H1 (cell line): ENCODE measurements around the gene CCDC60. TPM values are rescaled to one million over a fixed set of nuclear protein-coding genes. Genes with fewer than 3 reads are reported as not detected.

Experiments used
- ASH2L ChIP-seq: fragments of 200-600, 300-600 bp; sonication (generic); IDR thresholded peaks from one replicate; pipeline ENCODE4 v1.7.1; 2017; ENCODE audit warnings: low read length
- CHD1 ChIP-seq: IDR thresholded peaks from 2 replicates; pipeline ENCODE4 v1.6.1; 2012; ENCODE audit warnings: low read depth, low read length, improper control_type of control experiment
- EGR1 ChIP-seq: IDR thresholded peaks from 2 replicates; pipeline ENCODE4 v1.6.1; 2011; ENCODE audit warnings: low read depth, low read length, borderline replicate concordance
- JUN ChIP-seq: IDR thresholded peaks from 2 replicates; pipeline ENCODE4 v1.6.1; 2011; ENCODE audit warnings: low read depth, mild to moderate bottlenecking, improper control_type of control experiment, low read length
- KDM1A ChIP-seq: fragments of 200-600, 300-600 bp; sonication (generic); IDR thresholded peaks from 2 replicates; pipeline ENCODE4 v1.7.1; 2016; ENCODE audit warnings: mild to moderate bottlenecking, low read length, borderline replicate concordance
- KDM4A ChIP-seq: IDR thresholded peaks from one replicate; pipeline ENCODE4 v1.7.1; 2012; ENCODE audit warnings: low read depth, mild to moderate bottlenecking, moderate library complexity, low read length, inconsistent platforms; ENCODE audit not compliant: severe bottlenecking
- RFX5 ChIP-seq: IDR thresholded peaks from 2 replicates; pipeline ENCODE4 v1.6.1; 2011; ENCODE audit warnings: low read depth, low read length, improper control_type of control experiment, borderline replicate concordance
- SIRT6 ChIP-seq: IDR thresholded peaks from one replicate; pipeline ENCODE4 v1.7.1; 2012; ENCODE audit warnings: low read length, inconsistent platforms
- polyA plus RNA-seq, 7 experiments: library from polyadenylated mRNA; depleted of rRNA in 3 of 7; stranded (reverse) in 5 of 7; unstranded in 2 of 7; fragments of >200 nt in 5 of 7; fragments of 200-250 nt in 2 of 7; gene quantifications; 1 replicate in 5 of 7; 2 replicates in 1 of 7; 4 replicates in 1 of 7; pipeline versions ENCODE4 v1.2.1 to v1.2.3, GENCODE V29; 2011 to 2013; ENCODE audit warnings: missing spikeins in 2 of 7, mixed read lengths in 2 of 7
- total RNA-seq: library from RNA; stranded (reverse); fragmentation: NEBNext Ultra II Directional; extraction: Animal tissue kit (Norgen Biotek cat#: 25700); gene quantifications from 2 replicates; pipeline ENCODE4 v1.2.1, GENCODE V29; 2021
- TF ChIP-seq, protein P1 (sequence below): fragments of 300-600 bp; sonication (generic); IDR thresholded peaks from 2 replicates; pipeline ENCODE4 v1.7.1; 2012; ENCODE audit warnings: low read length, moderate library complexity, mild to moderate bottlenecking, inconsistent platforms; ENCODE audit not compliant: insufficient replicate concordance

Gene CCDC60
- total and polyA plus RNA-seq, 2 of the 8 experiments (the other 6 are each of a cell fraction or from before 2014, with no cell fraction given) = 0.05 TPM; not detected in 1

DNA sequence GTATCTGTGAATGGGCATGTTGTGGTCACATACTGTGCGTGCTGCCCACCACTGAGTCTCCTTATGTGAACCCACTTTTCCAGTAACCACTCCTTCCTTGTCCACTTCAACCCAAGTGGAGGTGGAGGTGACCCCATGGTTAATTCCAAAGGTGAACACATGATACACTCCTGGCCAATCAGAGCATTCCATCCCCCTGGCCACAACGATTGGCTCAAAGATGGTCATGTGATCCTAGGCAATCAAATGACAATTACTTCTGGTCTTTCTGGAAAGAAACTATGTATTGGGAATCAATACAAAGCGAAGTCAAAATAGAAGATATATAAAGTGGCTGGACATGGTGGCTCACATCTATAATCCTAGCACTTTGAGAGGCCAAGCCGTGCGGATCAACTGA, 20.2 kb upstream of the CCDC60 start (continued):
- no peak for TF ChIP-seq KDM4A
- no peak for TF ChIP-seq JUN
- no peak for TF ChIP-seq KDM1A
- no peak for TF ChIP-seq CHD1
- no peak for TF ChIP-seq SIRT6
- TF ChIP-seq, protein P1, sequence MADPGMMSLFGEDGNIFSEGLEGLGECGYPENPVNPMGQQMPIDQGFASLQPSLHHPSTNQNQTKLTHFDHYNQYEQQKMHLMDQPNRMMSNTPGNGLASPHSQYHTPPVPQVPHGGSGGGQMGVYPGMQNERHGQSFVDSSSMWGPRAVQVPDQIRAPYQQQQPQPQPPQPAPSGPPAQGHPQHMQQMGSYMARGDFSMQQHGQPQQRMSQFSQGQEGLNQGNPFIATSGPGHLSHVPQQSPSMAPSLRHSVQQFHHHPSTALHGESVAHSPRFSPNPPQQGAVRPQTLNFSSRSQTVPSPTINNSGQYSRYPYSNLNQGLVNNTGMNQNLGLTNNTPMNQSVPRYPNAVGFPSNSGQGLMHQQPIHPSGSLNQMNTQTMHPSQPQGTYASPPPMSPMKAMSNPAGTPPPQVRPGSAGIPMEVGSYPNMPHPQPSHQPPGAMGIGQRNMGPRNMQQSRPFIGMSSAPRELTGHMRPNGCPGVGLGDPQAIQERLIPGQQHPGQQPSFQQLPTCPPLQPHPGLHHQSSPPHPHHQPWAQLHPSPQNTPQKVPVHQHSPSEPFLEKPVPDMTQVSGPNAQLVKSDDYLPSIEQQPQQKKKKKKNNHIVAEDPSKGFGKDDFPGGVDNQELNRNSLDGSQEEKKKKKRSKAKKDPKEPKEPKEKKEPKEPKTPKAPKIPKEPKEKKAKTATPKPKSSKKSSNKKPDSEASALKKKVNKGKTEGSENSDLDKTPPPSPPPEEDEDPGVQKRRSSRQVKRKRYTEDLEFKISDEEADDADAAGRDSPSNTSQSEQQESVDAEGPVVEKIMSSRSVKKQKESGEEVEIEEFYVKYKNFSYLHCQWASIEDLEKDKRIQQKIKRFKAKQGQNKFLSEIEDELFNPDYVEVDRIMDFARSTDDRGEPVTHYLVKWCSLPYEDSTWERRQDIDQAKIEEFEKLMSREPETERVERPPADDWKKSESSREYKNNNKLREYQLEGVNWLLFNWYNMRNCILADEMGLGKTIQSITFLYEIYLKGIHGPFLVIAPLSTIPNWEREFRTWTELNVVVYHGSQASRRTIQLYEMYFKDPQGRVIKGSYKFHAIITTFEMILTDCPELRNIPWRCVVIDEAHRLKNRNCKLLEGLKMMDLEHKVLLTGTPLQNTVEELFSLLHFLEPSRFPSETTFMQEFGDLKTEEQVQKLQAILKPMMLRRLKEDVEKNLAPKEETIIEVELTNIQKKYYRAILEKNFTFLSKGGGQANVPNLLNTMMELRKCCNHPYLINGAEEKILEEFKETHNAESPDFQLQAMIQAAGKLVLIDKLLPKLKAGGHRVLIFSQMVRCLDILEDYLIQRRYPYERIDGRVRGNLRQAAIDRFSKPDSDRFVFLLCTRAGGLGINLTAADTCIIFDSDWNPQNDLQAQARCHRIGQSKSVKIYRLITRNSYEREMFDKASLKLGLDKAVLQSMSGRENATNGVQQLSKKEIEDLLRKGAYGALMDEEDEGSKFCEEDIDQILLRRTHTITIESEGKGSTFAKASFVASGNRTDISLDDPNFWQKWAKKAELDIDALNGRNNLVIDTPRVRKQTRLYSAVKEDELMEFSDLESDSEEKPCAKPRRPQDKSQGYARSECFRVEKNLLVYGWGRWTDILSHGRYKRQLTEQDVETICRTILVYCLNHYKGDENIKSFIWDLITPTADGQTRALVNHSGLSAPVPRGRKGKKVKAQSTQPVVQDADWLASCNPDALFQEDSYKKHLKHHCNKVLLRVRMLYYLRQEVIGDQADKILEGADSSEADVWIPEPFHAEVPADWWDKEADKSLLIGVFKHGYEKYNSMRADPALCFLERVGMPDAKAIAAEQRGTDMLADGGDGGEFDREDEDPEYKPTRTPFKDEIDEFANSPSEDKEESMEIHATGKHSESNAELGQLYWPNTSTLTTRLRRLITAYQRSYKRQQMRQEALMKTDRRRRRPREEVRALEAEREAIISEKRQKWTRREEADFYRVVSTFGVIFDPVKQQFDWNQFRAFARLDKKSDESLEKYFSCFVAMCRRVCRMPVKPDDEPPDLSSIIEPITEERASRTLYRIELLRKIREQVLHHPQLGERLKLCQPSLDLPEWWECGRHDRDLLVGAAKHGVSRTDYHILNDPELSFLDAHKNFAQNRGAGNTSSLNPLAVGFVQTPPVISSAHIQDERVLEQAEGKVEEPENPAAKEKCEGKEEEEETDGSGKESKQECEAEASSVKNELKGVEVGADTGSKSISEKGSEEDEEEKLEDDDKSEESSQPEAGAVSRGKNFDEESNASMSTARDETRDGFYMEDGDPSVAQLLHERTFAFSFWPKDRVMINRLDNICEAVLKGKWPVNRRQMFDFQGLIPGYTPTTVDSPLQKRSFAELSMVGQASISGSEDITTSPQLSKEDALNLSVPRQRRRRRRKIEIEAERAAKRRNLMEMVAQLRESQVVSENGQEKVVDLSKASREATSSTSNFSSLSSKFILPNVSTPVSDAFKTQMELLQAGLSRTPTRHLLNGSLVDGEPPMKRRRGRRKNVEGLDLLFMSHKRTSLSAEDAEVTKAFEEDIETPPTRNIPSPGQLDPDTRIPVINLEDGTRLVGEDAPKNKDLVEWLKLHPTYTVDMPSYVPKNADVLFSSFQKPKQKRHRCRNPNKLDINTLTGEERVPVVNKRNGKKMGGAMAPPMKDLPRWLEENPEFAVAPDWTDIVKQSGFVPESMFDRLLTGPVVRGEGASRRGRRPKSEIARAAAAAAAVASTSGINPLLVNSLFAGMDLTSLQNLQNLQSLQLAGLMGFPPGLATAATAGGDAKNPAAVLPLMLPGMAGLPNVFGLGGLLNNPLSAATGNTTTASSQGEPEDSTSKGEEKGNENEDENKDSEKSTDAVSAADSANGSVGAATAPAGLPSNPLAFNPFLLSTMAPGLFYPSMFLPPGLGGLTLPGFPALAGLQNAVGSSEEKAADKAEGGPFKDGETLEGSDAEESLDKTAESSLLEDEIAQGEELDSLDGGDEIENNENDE = no peak
- TF ChIP-seq ASH2L = no peak
- TF ChIP-seq EGR1 = no peak
- no peak for TF ChIP-seq RFX5
